A549 (cell line): ENCODE results near the gene ITPKC.

Experiments
- CTCF ChIP-seq: fragments of >200 bp; sonication (Bioruptor Twin); formaldehyde crosslinking; IDR thresholded peaks from 3 replicates; pipeline ENCODE4 v1.5.1; 2016
- EHMT2 ChIP-seq: fragments of 200-600 bp; sonication (generic); IDR thresholded peaks from 2 replicates; pipeline ENCODE4 v1.6.1; 2016; ENCODE audit warnings: antibody characterized with exemption, low read depth, mild to moderate bottlenecking, moderate library complexity
- EP300 ChIP-seq, 2 experiments: fragments of >200 bp; sonication (Bioruptor Twin); formaldehyde crosslinking; IDR thresholded peaks; 2 replicates in 1 of 2; 3 replicates in 1 of 2; pipeline ENCODE4 v1.6.1; 2016 to 2017
- MYC ChIP-seq: IDR thresholded peaks from 2 replicates; pipeline ENCODE4 v1.6.1; 2012; ENCODE audit warnings: mild to moderate bottlenecking, inconsistent platforms, low read length, improper control_type of control experiment, borderline replicate concordance
- RFX5 ChIP-seq: fragments of 450-650 bp; IDR thresholded peaks from 2 replicates; pipeline ENCODE4 v1.7.1; 2014; ENCODE audit warnings: antibody characterized with exemption, mild to moderate bottlenecking, moderate library complexity
- TF ChIP-seq, protein P1 (sequence below): IDR thresholded peaks from 2 replicates; pipeline ENCODE4 v1.6.1; 2012

DNA sequence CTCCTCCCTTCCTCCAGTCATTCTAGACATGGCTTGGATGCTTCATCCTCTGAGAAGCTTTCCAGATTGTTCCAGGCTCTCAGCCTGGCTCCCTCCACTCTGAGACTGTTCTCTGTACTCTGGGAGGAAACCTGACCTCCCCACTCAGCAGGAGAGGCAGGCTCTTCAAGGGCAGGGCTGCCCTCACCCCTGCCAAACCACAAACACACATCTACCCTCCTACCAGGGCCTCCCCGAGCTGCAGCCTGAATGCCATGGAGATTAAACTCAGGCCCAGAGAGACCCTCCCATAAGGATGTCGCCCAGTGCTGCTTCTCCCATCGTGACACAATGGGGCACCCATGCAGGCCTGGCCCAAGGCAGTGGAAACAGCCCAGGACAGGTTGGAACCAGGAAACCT lies 42.6 kb upstream of the ITPKC start:
- TF ChIP-seq CTCF (no peak), MYC (no peak), RFX5 (no peak), EHMT2 (no peak), EP300 (IDR thresholded peaks at IDR 0.05) (no peak)
- TF ChIP-seq, protein P1, sequence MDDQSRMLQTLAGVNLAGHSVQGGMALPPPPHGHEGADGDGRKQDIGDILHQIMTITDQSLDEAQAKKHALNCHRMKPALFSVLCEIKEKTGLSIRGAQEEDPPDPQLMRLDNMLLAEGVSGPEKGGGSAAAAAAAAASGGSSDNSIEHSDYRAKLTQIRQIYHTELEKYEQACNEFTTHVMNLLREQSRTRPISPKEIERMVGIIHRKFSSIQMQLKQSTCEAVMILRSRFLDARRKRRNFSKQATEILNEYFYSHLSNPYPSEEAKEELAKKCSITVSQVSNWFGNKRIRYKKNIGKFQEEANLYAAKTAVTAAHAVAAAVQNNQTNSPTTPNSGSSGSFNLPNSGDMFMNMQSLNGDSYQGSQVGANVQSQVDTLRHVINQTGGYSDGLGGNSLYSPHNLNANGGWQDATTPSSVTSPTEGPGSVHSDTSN, result no peak
